GM12865 (cell line): ENCODE measurements around the gene ARMC9.
A peak's percentile ranks its signal among the peaks of the same experiment; 100 is the strongest.

Experiments
- DNase-seq: peaks from one replicate; pipeline ENCODE4 v3.0.0; 2010; ENCODE audit warnings: low read depth
- H3K4me3 ChIP-seq: 2 replicates; pipeline ENCODE4 v1.5.1; 2011; ENCODE audit warnings: mild to moderate bottlenecking, low read depth, low read length, control low read depth
- CTCF ChIP-seq: IDR thresholded peaks from 2 replicates; pipeline ENCODE4 v1.5.1; 2011; ENCODE audit warnings: low read length, control low read depth, low read depth, inconsistent platforms; ENCODE audit not compliant: insufficient read depth; ENCODE audit errors: missing control alignments

The ARMC9 gene

GRCh38 chr2:231409776-231410175 is 211.3 kb downstream of the ARMC9 start:
- no peak for DNase-seq
- H3K4me3 ChIP-seq: no peak overlapping the region
- no peak for TF ChIP-seq CTCF

GRCh38 chr2:231410293-231411004 is 212.0 kb downstream of the ARMC9 start:
- no peak overlapping the region for H3K4me3 ChIP-seq
- TF ChIP-seq CTCF: peak; percentile 47
- DNase-seq: no peak

GRCh38 chr2:231411237-231411636 is 212.8 kb downstream of the ARMC9 start:
- H3K4me3 ChIP-seq: no peak overlapping the region
- no peak for DNase-seq
- no peak for TF ChIP-seq CTCF

- peak overlapping the region; percentile 45 for H3K4me3 ChIP-seq
- TF ChIP-seq CTCF: peak; percentile 94
- peak; percentile 85 for DNase-seq
Measured at GRCh38 chr2:231411831-231412617, 213.6 kb downstream of the ARMC9 start.

GRCh38 chr2:231412618-231412963 is 214.2 kb downstream of the ARMC9 start:
- H3K4me3 ChIP-seq: peak overlapping the region; percentile 19; the same call in 1 of the 2 replicates

GRCh38 chr2:231413456-231413855 is 215.0 kb downstream of the ARMC9 start:
- no peak for DNase-seq
- no peak for TF ChIP-seq CTCF
- no peak overlapping the region for H3K4me3 ChIP-seq

More at GRCh38 chr2:231412618-231412963, 214.2 kb downstream of the ARMC9 start:
- DNase-seq: no peak
- TF ChIP-seq CTCF: no peak

- no peak overlapping the region for H3K4me3 ChIP-seq
- TF ChIP-seq CTCF: no peak
- no peak for DNase-seq
Measured at GRCh38 chr2:231413921-231414476, 215.6 kb downstream of the ARMC9 start.
